IPS DF 6.9 (cell line): Measurements from ENCODE around the gene KDM2A.

Source experiments
- DNase-seq: peaks from one replicate; pipeline ENCODE4 v3.0.0-alpha.2; 2013; ENCODE audit warnings: low read depth, low spot score
- H3K27ac ChIP-seq: one replicate; pipeline ENCODE4 v1.5.1; 2013; ENCODE audit warnings: low read length, control low read depth
- H3K27me3 ChIP-seq: 2 replicates; pipeline ENCODE4 v1.6.1; 2013; ENCODE audit warnings: mild to moderate bottlenecking, low read length; ENCODE audit not compliant: control insufficient read depth, insufficient read depth
- H3K36me3 ChIP-seq: 2 replicates; pipeline ENCODE4 v1.6.1; 2013; ENCODE audit warnings: low read length; ENCODE audit not compliant: control insufficient read depth, insufficient read depth
- H3K4me1 ChIP-seq: 2 replicates; pipeline ENCODE4 v1.6.1; 2013; ENCODE audit warnings: low read length; ENCODE audit not compliant: control insufficient read depth, insufficient read depth
- H3K4me3 ChIP-seq: 2 replicates; pipeline ENCODE4 v1.5.1; 2013; ENCODE audit warnings: mild to moderate bottlenecking, low read length
- H3K9me3 ChIP-seq: 2 replicates; pipeline ENCODE4 v1.6.1; 2013; ENCODE audit warnings: low read length, inconsistent platforms; ENCODE audit not compliant: control insufficient read depth, insufficient read depth
- WGBS: extraction: QIAGEN DNeasy Blood & Tissue Kit; methylation state at CpG from one replicate; pipeline ENCODE4 v1.1.7; 2013; ENCODE audit warnings: mixed read lengths, missing lambda C conversion rate; ENCODE audit not compliant: insufficient read length, insufficient coverage; 5-methylcytosine and 5-hydroxymethylcytosine counted together

Gene KDM2A

DNA sequence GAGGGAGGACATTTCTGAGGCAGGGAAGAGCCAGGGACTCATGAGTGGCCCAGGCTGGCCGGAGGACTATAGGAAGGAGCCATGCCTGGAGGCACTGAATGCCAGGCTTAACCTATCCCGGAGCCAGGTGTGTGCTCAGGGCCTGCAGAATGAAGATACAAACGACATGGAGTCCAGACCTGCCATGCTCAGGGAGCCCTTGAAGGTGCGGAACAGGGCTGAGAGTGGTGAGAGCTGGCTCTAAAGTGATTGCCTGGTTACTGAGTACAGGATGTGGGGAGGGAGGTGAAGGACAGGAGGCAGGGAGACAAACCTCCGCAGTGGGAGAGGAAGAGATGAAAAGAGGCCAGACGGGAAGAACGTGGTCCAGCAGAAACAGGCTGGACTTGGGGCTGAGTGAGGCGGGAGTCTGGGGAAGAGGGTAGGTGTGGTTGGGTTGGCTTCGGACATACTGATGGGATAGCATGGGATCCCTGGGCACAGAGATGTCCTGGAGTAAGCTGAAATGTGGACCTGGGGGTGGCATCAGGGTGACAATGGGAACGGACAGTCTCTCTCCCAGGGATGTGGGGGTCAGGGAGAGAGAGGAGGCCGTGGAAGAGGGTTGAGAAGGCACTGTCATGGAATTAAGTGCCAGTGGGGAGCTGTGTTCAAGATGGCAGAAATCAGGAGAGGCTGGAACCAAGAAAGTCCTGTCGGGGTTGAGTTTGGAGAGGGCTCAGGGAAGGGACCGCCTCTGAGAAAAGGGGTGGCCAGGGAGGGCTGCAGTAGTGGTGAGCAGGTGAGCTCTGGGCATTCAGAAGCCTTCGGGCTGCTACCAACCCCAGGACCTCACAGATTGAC, 168.5 kb downstream of the KDM2A start:
- H3K27ac ChIP-seq, result no peak overlapping the region
- H3K4me3 ChIP-seq, result peak overlapping the region; percentile 87; the same call in 1 of the 2 replicates
- no peaks in the 10 kb centered on the region for H3K9me3 ChIP-seq
- DNase-seq, result no peak
- peaks cover 5% of the 10 kb centered on the region; the same call in 1 of the 2 replicates for H3K4me1 ChIP-seq
- H3K27me3 ChIP-seq, result no peaks in the 10 kb centered on the region
- peaks cover 31% of the 10 kb centered on the region for H3K36me3 ChIP-seq
- WGBS, result no CpG with 5 or more reads among the region's 14 CpGs

DNA sequence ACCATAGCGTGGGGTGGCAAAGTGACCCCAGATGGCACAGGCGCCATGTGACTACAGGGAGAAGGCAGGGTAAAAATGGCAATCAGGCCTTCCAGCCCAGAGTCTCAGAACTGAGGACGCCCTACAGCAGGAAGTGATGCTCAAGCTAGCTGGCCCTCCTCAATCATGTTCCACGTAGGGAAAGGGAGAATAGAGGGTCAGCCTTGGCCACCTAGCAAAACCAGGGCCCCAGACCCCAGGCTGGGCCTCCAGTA, 169.1 kb downstream of the KDM2A start:
- Histone ChIP-seq H3K4me1 (peaks cover 5% of the 10 kb centered on the region; the same call in 1 of the 2 replicates), H3K27me3 (no peaks in the 10 kb centered on the region), H3K27ac (no peak overlapping the region), H3K4me3 (peak overlapping the region; percentile 87; the same call in 1 of the 2 replicates), H3K9me3 (no peaks in the 10 kb centered on the region), H3K36me3 (peaks cover 26% of the 10 kb centered on the region)
- WGBS, result no CpG with 5 or more reads among the region's 4 CpGs
- no peak for DNase-seq

DNA sequence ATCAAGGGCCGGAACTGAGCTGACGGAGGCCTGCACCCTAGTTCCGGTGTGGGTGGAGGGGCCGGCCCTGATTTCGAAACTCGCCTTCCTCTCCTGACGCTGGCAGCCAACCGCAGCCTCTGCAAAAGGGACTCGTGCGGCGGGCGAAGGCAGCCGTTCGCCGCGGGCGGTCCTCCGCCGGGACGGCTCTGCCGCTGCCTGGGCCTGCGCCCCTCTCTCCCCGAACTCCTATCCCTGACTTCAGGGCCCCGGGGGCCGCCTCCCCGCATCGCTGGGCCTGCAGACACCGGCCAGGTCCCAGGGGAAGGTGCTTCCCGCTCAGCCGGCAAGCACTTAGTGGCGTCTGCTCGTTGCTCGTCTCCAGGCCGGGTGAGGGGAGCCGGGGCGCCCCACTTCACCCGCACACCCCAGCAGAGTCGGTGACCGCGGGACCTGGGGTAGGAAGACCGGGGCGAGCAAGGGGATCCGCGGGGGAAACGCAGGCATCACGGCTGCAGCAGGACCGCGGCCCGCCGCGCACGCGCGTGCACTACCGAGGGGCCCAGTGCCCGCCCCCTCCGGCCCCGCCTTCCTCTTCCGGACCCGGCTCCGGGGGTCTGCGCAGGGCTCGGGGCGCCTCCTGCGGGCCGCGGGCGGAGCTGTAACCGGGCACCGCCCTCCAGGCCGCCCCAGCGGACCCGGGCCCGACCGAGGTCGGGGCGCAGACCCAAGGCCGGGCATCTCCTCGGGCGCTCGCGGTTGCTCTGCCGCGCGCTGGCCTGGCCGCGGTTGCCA, 169.6 kb downstream of the KDM2A start:
- Histone ChIP-seq H3K36me3 (peaks cover 24% of the 10 kb centered on the region), H3K4me3 (peak overlapping the region; percentile 87), H3K27me3 (no peaks in the 10 kb centered on the region), H3K9me3 (no peaks in the 10 kb centered on the region), H3K4me1 (peaks cover 5% of the 10 kb centered on the region; the same call in 1 of the 2 replicates), H3K27ac (no peak overlapping the region)
- WGBS, result no CpG with 5 or more reads among the region's 87 CpGs
- no peak for DNase-seq

DNA sequence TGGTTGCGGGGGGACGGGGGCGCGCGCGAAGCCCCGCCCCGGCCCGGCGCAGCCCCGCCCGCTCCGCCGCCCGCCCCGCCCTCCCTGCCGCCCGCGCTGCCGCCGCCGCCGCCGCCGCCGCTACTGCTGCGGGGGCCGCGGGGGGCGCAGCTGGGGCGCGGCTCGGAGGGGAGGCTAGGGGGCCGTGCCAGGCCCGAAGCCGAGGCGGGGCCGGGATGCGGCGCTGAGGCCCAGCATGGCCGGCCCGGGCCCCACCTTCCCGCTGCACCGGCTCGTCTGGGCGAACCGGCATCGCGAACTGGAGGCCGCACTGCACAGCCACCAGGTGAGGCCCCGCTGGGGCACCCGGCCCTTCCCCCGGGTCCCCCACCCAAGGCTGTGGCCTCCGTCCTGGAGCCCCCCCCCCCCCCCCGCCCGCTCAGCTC, 170.2 kb downstream of the KDM2A start, which contains the start of gene ANKRD13D:
TSS of gene ANKRD13D (plus strand) at position 78 of the 425 bp plus-strand sequence. CDS start at position 236, 158 bp downstream.
- peak within 1 kb of the TSS; percentile 87 for H3K4me3 ChIP-seq
- no peak within 1 kb of the TSS for H3K27ac ChIP-seq
- peaks cover 19% of the 10 kb centered on the region for H3K36me3 ChIP-seq
- H3K27me3 ChIP-seq, result no peaks in the 10 kb centered on the region
- no CpG with 5 or more reads among the region's 56 CpGs for WGBS
- no peak for DNase-seq
- peaks cover 5% of the 10 kb centered on the region; the same call in 1 of the 2 replicates for H3K4me1 ChIP-seq
- H3K9me3 ChIP-seq, result no peaks in the 10 kb centered on the region

DNA sequence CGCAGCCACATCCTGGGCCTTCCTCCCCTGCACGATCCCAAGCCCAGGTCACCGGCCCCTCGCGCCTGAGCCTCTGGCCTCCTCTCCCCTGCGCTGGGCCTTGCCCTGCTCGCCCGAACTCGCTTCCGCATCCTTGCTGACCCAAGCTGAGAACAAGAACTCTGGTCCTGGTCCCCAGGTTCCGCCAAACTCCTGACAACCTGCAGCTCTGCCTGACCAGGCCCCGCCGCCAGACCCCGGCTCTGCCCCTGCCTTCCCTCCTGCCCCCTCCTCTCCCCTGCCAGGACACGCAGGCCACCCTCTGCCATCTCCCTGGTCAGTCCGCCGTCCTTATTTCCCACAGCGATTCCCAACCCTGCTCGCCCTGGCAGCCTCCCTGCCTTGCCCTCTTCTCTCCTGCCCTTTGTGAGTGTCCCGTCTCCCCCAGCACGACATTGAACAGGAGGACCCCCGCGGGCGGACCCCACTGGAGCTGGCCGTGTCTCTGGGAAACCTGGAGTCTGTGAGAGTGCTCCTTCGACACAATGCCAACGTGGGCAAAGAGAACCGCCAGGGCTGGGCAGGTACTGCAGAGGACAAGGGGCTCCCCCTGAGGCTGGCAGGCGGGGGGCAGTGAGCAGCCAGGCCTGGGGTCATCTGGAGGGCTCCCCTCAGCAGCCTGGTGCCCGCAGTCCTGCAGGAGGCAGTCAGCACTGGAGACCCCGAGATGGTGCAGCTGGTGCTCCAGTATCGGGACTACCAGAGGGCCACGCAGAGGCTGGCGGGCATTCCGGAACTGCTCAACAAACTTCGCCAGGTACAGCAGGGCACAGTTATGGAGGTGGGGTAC, 170.8 kb downstream of the KDM2A start:
- H3K9me3 ChIP-seq, result no peaks in the 10 kb centered on the region
- no peak for DNase-seq
- no CpG with 5 or more reads among the region's 36 CpGs for WGBS
- no peaks in the 10 kb centered on the region for H3K27me3 ChIP-seq
- H3K27ac ChIP-seq, result no peak overlapping the region
- H3K36me3 ChIP-seq, result peaks cover 18% of the 10 kb centered on the region
- peak overlapping the region; percentile 66; the same call in 1 of the 2 replicates for H3K4me3 ChIP-seq
- peaks cover 5% of the 10 kb centered on the region; the same call in 1 of the 2 replicates for H3K4me1 ChIP-seq

DNA sequence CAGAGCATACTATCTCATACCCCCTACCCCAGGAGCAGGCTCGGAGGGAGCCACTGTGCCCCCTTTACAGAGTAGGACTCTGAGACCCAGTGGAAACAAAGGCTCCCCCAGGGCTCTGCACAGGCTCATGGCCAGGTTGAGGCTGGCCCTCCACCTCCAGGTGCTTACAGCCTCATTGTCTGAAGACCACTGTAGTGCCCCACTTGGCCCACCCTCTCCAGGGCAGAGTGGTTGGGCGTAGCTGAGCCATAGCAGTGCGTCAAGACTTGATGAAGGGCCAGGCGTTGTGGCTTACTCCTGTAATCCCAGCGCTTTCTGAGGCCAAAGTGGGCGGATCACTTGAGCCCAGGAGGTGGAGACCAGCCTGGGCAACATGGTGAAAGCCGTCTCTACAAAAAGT, 171.7 kb downstream of the KDM2A start:
- peaks cover 10% of the 10 kb centered on the region for H3K36me3 ChIP-seq

DNA sequence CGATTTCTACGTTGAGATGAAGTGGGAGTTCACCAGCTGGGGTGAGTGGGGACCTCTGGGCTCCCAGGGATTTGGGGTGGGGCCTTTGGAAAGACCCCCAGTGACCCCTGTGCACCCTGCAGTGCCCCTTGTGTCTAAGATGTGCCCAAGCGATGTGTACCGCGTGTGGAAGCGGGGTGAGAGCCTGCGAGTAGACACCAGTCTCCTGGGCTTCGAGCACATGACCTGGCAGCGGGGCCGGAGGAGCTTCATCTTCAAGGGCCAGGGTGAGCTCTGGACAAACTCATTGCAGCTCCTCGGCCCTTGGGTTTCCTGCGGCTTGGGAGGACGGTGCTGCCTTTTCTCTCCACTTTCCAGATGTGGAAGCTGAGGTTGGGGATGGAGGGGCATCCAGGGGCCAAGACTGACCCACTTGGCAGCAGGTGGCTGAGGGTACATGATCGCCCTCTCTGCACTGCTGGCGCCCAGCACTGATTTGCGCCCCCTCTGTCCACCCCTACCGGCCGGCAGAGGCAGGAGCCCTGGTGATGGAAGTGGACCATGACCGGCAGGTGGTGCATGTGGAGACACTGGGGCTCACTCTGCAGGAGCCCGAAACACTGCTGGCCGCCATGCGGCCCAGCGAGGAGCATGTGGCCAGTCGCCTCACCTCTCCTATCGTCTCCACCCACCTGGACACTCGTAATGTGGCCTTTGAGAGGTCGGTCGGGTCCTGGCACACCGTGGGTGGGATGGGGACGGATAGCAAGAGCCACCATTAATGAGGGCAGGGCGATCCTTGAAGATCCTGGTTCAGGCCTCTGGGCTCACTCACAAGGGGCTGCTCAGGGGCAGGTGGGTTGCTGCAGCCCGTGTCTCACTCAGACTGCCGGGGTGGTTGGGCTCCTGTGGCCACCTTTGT, 172.7 kb downstream of the KDM2A start:
- Histone ChIP-seq H3K4me1 (peaks cover 5% of the 10 kb centered on the region; the same call in 1 of the 2 replicates), H3K4me3 (no peak overlapping the region), H3K9me3 (no peaks in the 10 kb centered on the region), H3K36me3 (peaks cover 8% of the 10 kb centered on the region; the same call in 1 of the 2 replicates), H3K27ac (no peak overlapping the region), H3K27me3 (no peaks in the 10 kb centered on the region)
- WGBS, result no CpG with 5 or more reads among the region's 33 CpGs
- no peak for DNase-seq

More for the DNA sequence above, 171.7 kb downstream of the KDM2A start:
- Histone ChIP-seq H3K9me3 (no peaks in the 10 kb centered on the region), H3K27ac (no peak overlapping the region), H3K4me3 (no peak overlapping the region), H3K4me1 (peaks cover 5% of the 10 kb centered on the region; the same call in 1 of the 2 replicates), H3K27me3 (no peaks in the 10 kb centered on the region)
- no CpG with 5 or more reads among the region's 7 CpGs for WGBS
- no peak for DNase-seq

DNA sequence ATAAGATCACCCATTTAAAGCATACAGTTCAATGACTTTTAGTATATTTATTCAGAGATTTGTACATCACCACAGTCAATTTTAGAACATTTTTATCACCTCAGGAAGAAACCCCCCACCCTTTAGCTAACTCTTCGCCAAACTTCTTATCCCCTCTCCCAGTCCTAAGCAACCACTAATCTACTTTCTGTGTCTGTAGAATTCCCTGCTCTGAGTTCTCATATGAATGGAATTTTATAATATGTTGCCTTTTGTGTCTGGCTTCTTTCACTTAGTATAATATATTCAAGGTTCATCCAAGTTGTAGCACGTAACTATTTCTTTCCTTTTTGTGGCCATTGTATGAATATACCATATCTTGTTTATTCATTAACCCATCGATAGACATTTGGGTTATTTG, 173.6 kb downstream of the KDM2A start:
- no peaks in the 10 kb centered on the region for H3K27me3 ChIP-seq
- H3K9me3 ChIP-seq, result no peaks in the 10 kb centered on the region
- H3K4me3 ChIP-seq, result no peak overlapping the region
- H3K36me3 ChIP-seq, result peaks cover 8% of the 10 kb centered on the region; the same call in 1 of the 2 replicates
- H3K4me1 ChIP-seq, result peaks cover 5% of the 10 kb centered on the region; the same call in 1 of the 2 replicates
- H3K27ac ChIP-seq, result no peak overlapping the region
- WGBS, result no CpG with 5 or more reads among the region's 3 CpGs
- no peak for DNase-seq

DNA sequence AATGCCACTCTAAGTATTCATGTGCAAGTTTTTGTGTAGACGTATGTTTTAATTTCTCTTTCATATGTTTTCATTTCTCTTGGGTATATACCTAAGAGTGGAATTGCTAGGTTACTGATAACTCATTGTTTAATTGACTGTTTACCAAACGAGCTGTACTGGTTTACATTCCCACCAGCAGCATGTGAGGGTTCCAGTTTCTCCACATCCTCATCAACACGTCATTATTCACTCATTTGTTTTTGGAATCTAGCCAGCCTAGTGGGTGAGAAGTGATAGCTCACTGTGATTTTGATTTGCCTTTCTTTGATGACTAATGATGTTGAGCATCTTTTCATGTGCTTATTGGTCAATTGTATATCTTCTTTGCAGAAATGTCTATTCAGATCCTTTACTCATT, 174.0 kb downstream of the KDM2A start:
- Histone ChIP-seq H3K4me3 (no peak overlapping the region), H3K27me3 (no peaks in the 10 kb centered on the region), H3K36me3 (peaks cover 8% of the 10 kb centered on the region; the same call in 1 of the 2 replicates), H3K4me1 (peaks cover under 1% of the 10 kb centered on the region; the same call in 1 of the 2 replicates), H3K9me3 (no peaks in the 10 kb centered on the region), H3K27ac (no peak overlapping the region)
- WGBS, result no CpG with 5 or more reads among the region's 3 CpGs
- no peak for DNase-seq
